COLO668 (cell line): ENCODE results near the gene TXNIP.

ENCODE experiments used
- DNase-seq: peaks from one replicate; lab custom pipeline; 2025; ENCODE audit not compliant: unreplicated experiment; lab: John Stamatoyannopoulos, UW

Gene TXNIP

DNA sequence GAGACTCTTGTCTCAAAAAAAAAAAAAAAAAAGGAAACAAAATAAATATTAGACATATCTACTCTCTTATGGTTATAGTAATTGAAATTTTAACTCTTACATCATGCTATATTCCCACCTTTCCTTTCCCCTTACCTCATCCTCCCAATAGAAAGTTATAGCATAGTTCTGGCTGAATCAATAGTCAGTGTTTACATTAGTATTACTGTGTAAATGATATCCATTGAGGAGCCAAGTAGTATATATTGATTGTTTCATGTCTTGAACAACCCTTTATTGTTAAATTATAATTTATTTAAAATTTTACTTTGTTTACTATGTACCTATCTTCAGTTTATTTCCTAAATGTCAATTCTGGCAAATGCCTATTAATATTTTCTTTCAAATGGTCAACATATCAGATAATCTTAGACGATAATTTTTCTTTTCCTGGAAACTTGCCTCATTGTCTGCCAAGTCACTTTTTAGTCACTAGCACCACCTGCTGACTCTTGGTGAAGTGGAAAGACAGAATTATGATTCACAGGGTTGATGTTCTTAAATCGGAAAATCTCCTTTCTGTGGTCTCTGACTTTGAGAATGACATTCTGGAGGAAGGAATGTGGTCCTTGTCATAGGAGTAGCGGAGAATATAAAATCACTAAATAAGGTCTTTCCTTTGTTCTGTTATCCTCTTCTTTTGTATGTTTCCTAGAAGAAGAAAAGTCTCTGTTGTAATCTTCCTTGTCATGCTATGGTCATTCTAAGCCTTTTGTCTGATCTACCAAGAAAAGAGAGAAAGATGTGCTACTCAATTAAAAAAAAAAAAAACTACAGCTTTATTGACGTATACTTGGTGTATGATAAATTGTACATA is 16.6 kb upstream of the TXNIP start:
- peak; percentile 47 for DNase-seq

DNA sequence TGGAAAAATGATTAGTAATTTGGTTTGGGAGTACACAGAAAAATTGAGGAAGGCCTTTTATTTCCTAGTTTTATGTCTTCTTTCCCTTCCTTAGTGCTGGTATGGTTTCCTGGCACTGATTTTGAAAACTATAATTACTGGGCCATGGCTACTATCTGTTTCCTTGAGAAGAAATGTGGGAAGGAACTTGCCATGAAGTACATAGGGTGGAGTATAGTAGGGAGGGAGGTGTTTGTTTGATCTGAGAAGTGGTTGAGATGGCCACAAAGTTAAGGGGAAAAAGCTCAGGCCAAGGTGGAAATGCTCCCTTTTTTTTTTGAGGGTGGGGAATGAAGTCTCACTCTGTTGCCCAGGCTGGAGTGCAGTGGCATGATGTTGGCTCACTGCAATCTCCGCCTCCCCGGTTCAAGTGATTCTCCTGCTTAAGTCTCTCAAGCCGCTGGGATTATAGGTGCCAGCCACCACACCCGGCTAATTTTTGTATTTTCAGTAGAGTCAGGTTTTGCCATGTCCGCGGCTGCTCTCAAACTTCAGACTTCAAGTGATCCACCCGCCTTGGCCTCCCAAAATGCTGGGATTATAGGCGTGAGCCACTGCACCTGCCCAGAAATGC is 13.9 kb upstream of the TXNIP start:
- DNase-seq = no peak

DNA sequence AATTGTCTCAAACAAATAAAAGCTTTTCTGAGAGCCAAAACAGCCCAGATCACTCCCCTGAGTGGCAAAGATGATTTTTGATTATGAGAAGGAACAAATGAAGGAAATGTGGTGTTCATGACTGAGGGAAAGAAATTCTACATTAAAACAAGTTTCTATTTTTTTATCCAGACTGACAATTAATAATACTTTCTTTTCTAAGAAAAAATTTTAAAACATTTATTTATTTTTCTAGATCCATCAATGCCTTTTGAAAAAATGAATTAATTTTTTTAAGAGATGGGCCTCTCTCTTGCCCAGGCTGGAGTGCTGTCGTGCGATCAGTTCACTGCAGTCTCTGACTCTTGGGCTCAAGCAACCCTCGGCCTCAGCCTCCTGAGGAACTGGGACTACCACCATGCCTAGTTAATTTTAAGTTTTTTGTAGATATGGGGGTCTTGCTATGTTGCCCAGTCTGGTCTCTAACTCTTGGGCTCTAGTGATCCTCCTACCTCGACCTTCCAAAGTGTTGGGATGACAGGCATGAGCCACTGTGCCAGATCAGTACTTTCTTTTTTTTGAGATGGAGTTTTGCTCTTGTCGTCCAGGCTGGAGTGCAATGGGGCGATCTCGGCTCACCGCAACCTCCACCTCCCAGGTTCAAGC is 11.2 kb upstream of the TXNIP start:
- DNase-seq = no peak

DNA sequence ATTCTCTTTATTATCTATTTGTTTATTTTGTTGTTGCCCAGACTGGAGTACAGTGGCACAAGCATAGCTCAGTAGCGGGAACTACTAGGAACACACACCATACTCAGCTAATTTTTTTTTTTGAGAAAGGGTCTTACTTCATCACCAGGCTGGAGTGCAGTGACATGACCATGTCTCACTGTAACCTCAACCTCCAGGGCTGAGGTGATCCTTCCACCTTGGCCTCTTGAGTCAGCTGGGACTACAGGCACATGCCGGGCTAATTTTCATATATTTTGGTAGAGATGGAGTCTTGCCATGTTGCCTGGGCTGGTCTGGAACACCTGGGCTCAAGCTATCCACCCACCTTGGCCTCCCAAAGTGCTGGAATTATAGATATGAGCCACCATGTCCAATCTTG is 5.3 kb upstream of the TXNIP start:
- no peak for DNase-seq

DNA sequence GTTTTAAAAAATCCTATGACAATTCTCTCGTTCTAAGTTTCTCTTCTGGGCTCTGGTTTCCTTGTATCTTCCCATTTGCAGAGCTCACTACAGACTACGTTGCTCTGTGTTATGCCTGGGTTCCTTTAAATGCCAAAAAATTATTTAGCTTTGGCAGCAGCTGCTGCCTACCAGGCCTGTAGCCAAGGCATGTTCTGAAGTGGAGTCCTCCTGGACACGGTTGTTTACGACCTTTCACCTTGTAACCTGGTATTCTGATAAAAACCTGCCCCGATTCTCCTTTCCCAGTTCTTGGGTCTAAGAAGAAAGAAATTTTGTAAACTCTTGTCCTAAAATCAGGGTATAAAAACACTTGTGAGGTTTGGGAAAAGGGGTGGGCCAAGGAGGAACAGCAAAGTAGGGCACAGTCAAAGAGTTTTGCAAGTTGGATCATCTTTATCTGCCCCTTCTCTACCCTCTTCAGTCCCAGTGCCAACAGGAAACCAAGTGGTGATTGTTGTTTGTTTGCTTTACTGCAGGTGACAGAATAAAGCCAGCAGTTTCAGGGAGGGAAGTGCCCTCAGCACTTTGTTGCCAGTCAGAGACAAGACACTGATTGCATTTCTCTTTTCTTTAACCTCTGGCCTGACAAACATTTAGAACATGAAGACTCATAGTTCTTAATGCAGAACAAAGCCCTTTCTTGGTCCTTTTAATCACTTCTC is 3.1 kb upstream of the TXNIP start:
- DNase-seq = peak; percentile 47

DNA sequence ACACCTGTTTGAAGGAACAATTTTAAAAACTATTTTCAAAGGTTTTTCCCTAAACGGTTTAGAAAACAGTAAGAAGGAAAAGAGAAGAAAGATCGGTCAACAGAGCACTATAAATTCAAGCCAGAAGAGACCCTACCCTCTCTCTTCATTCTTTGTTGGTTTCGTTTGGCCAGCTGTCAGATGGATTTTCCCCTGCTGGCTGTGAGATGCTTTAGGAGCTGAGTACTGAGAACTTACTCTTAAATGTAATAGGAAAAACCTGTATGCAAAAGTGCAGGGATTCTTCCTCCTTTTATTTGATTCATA is 1.3 kb upstream of the TXNIP start:
- DNase-seq = peak; percentile 24

DNA sequence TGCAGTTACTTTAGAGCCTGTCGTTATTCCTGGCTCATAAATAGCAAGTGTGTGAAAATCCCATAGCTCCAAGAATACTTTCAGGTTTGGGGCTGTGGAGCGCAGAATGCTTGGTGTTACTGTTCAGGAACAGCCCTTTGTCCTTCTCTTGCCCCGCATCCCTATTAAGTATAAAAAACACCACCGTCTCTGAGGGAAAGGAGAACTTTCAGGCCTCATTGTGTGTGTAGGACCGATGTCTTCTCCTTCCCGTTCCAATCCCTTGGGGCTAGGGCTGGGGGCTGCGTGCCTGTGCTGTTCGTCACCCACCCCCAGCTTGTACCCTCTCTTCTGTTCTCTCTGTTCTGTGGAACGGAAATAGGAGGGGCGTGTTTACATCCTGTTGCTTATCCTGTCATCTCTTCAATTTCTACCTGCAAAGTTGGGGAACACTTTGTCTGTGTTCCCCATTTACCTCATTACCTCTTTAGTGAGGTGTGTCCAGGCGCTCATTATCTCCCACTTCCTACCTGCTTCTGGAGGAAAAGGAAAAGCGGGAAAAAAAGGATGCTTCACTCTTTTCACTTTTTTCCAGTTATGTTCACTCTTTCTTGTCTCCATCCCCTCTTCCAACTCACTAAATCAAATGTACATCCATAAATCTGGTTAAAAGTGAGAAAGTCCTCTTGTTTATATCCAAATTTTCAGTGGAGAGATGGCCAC is 788 bp upstream of the TXNIP start:
- DNase-seq = peak; percentile 32

DNA sequence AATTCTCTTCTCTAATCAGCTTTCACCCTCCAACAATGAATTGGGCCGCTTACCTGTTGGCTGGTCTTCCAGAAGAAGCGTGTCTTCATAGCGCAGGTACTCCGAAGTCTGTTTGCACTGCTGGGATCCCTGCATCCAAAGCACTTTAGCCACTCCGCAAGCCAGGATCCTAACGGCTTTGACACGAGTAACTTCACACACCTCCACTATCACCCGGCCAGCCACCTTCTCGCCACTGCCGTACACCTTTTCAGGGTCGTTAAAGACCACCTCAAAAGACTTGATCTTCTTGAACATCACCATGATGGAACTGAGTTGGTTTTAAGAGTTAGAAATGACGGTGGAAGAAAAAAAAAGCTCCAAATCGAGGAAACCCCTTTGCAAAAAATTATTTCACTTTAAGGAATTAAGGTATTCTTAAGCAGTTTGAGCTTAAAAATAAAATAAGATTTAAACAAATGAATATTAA is 381 bp downstream of the TXNIP start:
- peak; percentile 30 for DNase-seq

DNA sequence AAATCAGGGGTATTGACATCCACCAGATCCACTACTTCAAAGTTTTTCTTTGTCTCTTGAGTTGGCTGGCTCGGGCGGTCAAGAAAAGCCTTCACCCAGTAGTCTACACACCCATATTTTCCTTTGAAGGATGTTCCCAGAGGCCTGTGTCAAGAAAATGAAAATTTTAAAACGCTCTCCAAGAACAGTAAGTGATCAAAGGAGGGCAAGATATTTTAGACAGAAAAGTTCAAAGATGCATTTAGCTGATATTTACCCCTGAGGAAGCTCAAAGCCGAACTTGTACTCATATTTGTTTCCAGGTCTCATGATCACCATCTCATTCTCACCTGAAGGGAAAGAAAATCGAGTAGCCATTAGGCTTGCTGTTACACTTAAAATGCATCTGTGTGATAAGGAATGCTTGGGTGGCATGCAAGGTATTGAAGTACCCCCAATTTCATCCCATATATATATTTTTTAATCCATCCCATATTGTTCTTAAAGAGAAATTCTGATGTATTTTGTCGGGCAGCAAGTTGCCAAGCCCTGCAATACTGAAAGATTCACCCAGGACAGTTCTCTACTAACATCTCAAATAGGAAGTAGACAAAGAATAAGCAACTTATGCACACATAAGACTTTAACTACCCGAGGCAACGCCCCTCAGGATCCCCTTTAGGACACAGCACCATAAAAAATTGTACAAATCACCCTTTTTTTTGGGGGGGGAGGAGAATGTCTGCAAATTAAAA is 1.1 kb downstream of the TXNIP start:
- DNase-seq = no peak

DNA sequence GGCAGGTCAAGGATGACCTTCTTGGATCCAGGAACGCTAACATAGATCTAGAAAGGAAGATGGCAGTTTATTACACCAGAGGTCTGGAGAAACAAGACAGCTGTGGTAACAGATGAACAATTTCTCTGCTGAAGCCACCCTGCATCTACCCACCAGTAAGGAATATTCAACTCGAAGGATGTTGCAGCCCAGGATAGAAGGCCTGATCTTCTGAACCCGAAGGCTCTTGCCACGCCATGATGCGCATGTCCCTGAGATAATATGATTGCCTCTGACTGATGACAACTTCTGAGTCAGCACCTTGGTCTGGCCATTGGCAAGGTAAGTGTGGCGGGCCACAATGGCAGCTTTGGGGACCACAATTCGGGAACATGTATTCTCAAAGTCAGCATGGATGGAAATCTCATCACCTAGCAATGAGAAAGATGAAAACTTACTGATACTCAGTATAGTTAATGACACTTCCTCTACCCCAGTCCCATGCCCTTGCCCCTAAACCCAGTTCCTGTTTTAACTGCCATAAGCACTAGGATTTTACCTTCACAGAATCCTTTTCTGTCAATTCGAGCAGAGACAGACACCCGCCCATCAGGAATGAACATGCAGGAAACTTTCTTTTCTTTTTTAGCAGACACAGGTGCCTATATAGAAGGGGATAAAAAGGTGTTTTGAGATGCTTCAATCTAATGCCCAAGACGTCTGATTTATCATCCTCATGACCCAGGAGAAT is 1.8 kb downstream of the TXNIP start:
- no peak for DNase-seq

DNA sequence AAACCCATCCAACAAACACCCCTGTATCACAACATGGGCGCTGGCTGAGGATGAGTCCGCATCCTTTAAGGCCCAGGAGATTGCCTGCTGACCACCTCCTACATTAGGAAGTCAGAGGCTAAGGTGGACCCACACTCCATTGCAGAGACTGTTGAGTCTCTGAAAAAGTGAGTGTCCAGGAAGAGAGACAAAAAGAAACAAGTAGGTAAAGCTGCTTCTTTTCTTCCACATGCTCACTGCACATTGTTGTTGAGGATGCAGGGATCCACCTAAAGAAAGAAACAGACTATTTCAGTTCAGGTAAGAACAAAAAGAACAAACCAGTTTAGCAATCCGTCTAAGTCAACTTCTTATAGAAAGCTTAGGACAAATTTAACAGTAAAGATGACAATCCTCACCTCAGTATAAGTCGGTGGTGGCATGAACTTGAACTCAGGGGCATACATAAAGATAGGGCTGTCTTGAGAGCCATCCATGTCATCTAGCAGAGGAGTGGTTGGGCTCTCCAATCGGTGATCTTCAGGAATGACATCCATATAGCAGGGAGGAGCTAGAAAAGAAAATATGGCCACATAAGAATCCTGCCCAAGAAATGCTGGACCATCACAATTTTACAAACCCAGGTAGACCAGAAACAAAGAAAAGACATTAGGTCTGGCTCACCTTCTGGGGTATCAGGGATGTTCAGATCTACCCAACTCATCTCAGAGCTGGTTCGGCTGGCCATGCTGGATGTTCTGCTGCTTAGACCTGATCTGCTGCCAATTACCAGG is 2.6 kb downstream of the TXNIP start:
- no peak for DNase-seq

DNA sequence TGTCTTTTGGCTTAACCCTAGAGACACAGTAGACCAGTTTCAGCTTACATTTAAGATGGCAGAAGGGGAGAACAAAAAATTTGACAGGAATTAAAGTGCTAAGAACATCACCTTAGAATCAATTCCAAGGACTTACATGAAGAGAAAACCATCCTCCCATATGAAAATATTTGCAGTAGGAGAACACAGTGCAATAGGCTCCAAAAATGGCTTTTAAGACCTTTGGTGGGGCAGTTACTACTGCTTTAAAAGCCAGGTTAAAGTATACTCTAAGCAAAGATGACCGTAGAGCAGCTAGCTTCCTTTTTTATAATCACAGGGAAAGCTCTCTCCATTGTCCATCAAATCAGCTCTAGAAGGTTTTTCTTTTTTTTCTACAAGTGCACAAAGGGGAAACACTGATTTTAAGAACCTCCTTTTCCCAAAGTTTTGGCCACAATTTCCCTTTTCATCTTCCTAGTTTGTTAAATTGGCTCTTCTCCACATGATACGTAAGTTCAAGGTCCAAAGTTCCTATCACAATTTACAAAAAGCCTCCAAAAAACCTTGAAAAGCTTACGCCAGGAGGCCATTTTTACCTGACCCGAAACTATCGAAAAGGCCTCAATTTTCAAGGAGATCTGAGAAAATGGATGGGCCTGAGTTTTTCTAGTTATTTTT is 3.3 kb downstream of the TXNIP start:
- no peak for DNase-seq

DNA sequence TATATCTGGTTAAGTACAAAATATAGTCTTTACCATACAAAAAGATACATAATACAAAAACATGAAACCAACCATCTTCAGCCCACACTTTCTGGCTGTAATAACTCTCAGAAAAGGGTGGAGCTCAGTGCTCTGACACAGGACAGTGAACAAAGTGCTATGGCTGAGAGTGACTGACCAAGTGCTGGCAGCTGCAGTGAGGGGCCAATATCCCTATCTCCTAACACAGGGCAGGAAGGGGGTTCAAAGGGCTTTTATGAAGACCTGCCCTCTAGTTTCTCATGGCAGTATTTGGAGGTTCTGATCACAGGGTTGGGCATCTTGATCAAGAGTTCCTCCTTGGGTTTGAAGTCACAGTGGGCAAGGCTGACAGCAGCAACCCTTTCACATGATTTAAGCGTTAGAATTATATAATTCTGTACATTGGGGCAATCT is 3.9 kb downstream of the TXNIP start:
- no peak for DNase-seq

DNA sequence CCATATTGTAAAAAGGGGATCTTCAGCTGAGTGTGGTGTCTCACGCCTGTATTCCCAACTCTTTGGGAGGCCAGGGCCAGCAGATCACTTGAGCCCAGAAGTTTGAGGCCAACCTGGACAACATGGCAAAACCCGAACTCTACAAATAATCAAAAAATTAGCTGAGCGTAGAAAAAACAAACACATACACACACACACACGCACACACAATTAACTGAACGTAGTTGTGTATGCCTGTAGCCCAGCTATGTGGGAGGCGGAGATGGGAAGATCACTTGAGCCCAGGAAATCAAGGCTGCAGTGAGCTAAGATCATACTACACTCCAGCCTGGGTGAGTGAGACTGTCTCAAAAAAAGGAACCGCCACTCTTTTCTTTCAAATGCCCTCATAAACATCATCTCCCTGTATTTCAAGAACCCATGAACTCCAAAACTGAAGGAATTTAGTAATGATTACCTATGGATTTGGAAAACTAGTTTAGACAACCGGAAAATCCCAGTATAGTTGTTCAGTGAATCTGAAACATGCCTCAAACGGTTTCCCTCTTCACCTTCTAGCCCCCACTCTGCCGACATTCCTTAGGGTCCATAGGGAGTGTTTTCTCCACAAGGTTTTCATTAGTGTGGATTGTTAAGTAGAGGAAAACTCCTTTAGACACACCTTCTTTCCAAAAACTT is 4.5 kb downstream of the TXNIP start:
- no peak for DNase-seq

DNA sequence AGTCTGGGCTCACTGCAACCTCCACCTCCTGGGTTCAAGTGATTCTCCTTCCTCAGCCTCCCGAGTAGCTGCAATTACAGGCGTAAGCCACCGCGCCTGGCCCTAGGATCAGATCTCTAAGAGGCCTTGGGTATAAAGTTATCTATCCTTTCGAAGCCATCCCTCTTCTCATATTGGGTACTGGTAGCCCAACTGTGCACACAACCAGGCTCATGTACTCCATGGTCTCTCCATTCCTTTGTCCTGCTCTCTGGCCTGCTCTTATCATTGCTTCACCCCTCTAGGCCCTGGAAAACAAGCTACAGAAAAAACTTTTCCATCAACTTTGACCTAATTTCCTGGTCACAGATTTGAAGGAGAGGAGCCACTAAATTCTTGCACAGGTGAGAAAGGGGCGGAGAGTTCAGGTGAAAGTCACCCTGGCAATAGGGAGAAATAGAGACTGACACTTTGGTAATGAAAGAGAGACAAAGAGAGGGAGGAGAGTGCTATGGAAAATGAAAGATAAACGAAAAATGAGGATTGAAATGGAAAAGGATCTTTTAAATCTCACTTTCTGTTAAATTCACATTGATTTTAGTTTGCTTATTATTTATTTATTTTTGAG is 6.0 kb downstream of the TXNIP start:
- peak; percentile 20 for DNase-seq

DNA sequence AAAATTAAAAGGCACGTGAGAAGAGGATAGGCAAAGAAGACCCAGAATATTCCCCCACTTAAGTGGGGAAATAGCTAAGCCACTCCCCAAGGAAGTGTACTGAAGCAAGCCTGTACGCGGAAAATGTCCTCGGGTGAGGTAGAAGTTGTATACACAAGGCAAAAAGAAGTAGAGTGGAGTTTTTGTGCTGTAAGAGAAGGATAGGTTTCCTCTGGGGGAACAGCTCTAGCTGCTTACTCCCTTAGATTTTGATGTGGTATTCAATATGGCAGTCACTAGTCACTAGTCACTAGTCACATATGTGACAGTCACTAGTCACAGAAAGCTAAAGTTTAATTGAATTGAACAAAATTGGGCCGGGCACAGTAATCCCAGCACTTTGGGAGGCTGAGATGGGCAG is 7.6 kb downstream of the TXNIP start:
- no peak for DNase-seq

DNA sequence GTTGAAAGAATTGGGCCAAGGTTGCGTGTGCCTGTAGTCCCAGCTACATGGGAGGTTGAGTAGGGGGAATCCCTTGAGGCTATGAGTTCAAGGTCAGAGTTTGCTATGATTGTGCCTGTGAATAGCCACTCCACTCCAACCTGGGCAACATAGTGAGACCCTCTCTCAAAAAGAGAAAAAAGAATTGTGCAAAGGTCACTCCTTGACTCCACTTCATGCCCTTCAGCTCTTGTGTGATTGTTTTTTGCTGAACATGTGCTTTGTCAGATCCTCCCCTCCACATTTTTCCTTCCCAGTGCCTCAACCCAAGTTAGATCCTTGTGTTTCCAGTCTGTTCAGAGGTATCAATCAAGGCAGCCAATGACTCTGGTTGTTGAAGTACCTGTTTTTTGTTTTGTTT is 8.5 kb downstream of the TXNIP start:
- DNase-seq = no peak
